ENCODE measurements around the gene DNAJC17. TPM values are rescaled to one million over a fixed set of nuclear protein-coding genes. Genes with fewer than 3 reads are reported as not detected.

The DNAJC17 gene, protein sequence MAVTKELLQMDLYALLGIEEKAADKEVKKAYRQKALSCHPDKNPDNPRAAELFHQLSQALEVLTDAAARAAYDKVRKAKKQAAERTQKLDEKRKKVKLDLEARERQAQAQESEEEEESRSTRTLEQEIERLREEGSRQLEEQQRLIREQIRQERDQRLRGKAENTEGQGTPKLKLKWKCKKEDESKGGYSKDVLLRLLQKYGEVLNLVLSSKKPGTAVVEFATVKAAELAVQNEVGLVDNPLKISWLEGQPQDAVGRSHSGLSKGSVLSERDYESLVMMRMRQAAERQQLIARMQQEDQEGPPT
- total RNA-seq = 10 to 100 TPM; 35.8 to 35.9 TPM

GRCh38 chr15:40807028-40807887 is at the start of gene DNAJC17, which contains the start of gene ZFYVE19:
Gene DNAJC17, minus strand, starts transcription at chr15:40807473. Its CDS starts 27 bp downstream, at chr15:40807446.
Gene ZFYVE19, plus strand, starts transcription at chr15:40807089. Its CDS starts 501 bp downstream, at chr15:40807590.
- Mint-ChIP-seq H3K4me3 (peak within 1 kb of the TSS; percentile 78), H3K9me3 (no peaks in the 10 kb centered on the region), H3K36me3 (ENCODE audit: low read depth) (peaks cover 8% of the 10 kb centered on the region), H3K4me1 (ENCODE audit: low read depth) (peaks cover 20% of the 10 kb centered on the region), H3K27me3 (no peaks in the 10 kb centered on the region), H3K27ac (peak within 1 kb of the TSS; percentile 99)
- TF ChIP-seq, protein P1, sequence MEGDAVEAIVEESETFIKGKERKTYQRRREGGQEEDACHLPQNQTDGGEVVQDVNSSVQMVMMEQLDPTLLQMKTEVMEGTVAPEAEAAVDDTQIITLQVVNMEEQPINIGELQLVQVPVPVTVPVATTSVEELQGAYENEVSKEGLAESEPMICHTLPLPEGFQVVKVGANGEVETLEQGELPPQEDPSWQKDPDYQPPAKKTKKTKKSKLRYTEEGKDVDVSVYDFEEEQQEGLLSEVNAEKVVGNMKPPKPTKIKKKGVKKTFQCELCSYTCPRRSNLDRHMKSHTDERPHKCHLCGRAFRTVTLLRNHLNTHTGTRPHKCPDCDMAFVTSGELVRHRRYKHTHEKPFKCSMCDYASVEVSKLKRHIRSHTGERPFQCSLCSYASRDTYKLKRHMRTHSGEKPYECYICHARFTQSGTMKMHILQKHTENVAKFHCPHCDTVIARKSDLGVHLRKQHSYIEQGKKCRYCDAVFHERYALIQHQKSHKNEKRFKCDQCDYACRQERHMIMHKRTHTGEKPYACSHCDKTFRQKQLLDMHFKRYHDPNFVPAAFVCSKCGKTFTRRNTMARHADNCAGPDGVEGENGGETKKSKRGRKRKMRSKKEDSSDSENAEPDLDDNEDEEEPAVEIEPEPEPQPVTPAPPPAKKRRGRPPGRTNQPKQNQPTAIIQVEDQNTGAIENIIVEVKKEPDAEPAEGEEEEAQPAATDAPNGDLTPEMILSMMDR (IDR thresholded peaks at IDR 0.05) = no peak
- DNase-seq (peak; percentile 97), ATAC-seq (peak; percentile 97)
- intact Hi-C loops (cut with micrococcal nuclease) = loop anchor here (5.0 kb wide), 1 partner anchor 40 kb away; the partner anchor contains the start of gene C15orf62
- POLR2A ChIA-PET = interaction anchor here (0.5 to 2.0 kb wide), 11 partner anchors 26 to 113 kb away, joined by 3 to 10 read pairs (median 3); partner anchors contain the start of genes GCHFR, RAD51, RMDN3 and VPS18
- CTCF ChIA-PET = interaction anchor here (1.1 to 1.6 kb wide), 6 partner anchors 12 to 99 kb away, joined by 3 to 4 read pairs (median 3); no protein-coding TSS in a partner anchor

- POLR2A ChIA-PET = interaction anchor here (1.2 to 5.7 kb wide), 3 partner anchors 12 to 38 kb away, joined by 4 to 45 read pairs (median 6); partner anchors contain the start of gene VPS18
These were observed 49.5 kb upstream of the DNAJC17 start for GRCh38 chr15:40856746-40857145.

GRCh38 chr15:40855706-40856234 is 48.5 kb upstream of the DNAJC17 start:
- Mint-ChIP-seq H3K4me3 (no peak overlapping the region), H3K9me3 (no peaks in the 10 kb centered on the region), H3K27ac (no peak overlapping the region), H3K36me3 (ENCODE audit: low read depth) (no peaks in the 10 kb centered on the region), H3K4me1 (ENCODE audit: low read depth) (peaks cover 5% of the 10 kb centered on the region), H3K27me3 (no peaks in the 10 kb centered on the region)
- TF ChIP-seq, protein P1 (IDR thresholded peaks at IDR 0.05) = no peak
- ChIA-PET CTCF (interaction anchor here (4.7 kb wide), 1 partner anchor 10 kb away, joined by 65 read pairs; the partner anchor contains the start of gene SPINT1), POLR2A (interaction anchor here (0.6 to 2.3 kb wide), 3 partner anchors 11 to 38 kb away, joined by 4 to 8 read pairs (median 4); partner anchors contain the start of genes SPINT1 and VPS18)
- no peak for DNase-seq
- no peak for ATAC-seq
- intact Hi-C loops (cut with micrococcal nuclease) = no loop called here

More at GRCh38 chr15:40856746-40857145, 49.5 kb upstream of the DNAJC17 start:
- Mint-ChIP-seq H3K4me1 (ENCODE audit: low read depth) (peaks cover 5% of the 10 kb centered on the region), H3K9me3 (no peaks in the 10 kb centered on the region), H3K4me3 (no peak overlapping the region), H3K27ac (no peak overlapping the region), H3K27me3 (no peaks in the 10 kb centered on the region), H3K36me3 (ENCODE audit: low read depth) (no peaks in the 10 kb centered on the region)
- DNase-seq (no peak), ATAC-seq (no peak)
- TF ChIP-seq, protein P1 (IDR thresholded peaks at IDR 0.05) = no peak
- CTCF ChIA-PET = interaction anchor here (1.2 to 4.7 kb wide), 11 partner anchors 7 to 96 kb away, joined by 3 to 65 read pairs (median 9); partner anchors contain the start of genes C15orf62, PPP1R14D and SPINT1
- intact Hi-C loops (cut with micrococcal nuclease) = no loop called here

GRCh38 chr15:40854161-40854560 is 46.9 kb upstream of the DNAJC17 start:
- Mint-ChIP-seq H3K36me3 (ENCODE audit: low read depth) (no peaks in the 10 kb centered on the region), H3K27ac (no peak overlapping the region), H3K4me3 (no peak overlapping the region), H3K4me1 (ENCODE audit: low read depth) (peaks cover 5% of the 10 kb centered on the region), H3K9me3 (no peaks in the 10 kb centered on the region), H3K27me3 (no peaks in the 10 kb centered on the region)
- intact Hi-C loops (cut with micrococcal nuclease) = no loop called here
- CTCF ChIA-PET = no interaction called here
- POLR2A ChIA-PET = interaction anchor here (2.3 kb wide), 1 partner anchor 10 kb away, joined by 8 read pairs; the partner anchor contains the start of gene SPINT1
- TF ChIP-seq, protein P1 (IDR thresholded peaks at IDR 0.05) = no peak
- DNase-seq = no peak
- no peak for ATAC-seq

All from activated CD8-positive, alpha-beta T cell treated with anti-CD3 and anti-CD28 coated beads for 36 hours (primary cell).